Lung microvascular endothelial cell (primary cell): Measurements from ENCODE around the gene OTOGL. TPM values are rescaled to one million over a fixed set of nuclear protein-coding genes. Genes with fewer than 3 reads are reported as not detected.
"Not testable (repeated sequence)": the region's sequence is repeated elsewhere in the genome, so short reads cannot be mapped to it uniquely, and the experiment has no call there.

Source experiments
- DNase-seq, 2 donors: peaks; one replicate each; pipeline versions ENCODE4 v3.0.0 to v3.0.0-alpha.2; 2010; ENCODE audit warnings: low read depth in 2 of 2
- total RNA-seq: library from RNA; depleted of rRNA; stranded (reverse); fragments of >200 nt; gene quantifications from 2 replicates; pipeline ENCODE4 v1.2.1, GENCODE V29; 2014

The OTOGL gene
- total RNA-seq, 1 donor from 2014 or later, result under 0.01 TPM

- DNase-seq, result no peak
Measured at GRCh38 chr12:80120994-80121393, 21.7 kb downstream of the OTOGL start.

GRCh38 chr12:80121661-80122060 is 22.3 kb downstream of the OTOGL start:
- DNase-seq, result no peak

GRCh38 chr12:80129895-80130530 is 30.7 kb downstream of the OTOGL start:
- no peak for DNase-seq

- DNase-seq, result no peak
Measured at GRCh38 chr12:80135624-80136023, 36.3 kb downstream of the OTOGL start.

GRCh38 chr12:80140005-80140404 is 40.7 kb downstream of the OTOGL start:
- no peak for DNase-seq

GRCh38 chr12:80142640-80143039 is 43.3 kb downstream of the OTOGL start:
- DNase-seq, result no peak

- DNase-seq, result no peak
Measured at GRCh38 chr12:80143537-80143936, 44.2 kb downstream of the OTOGL start.

GRCh38 chr12:80149547-80150313 is 50.4 kb downstream of the OTOGL start:
- not testable (repeated sequence) for DNase-seq

GRCh38 chr12:80151131-80151530 is 51.8 kb downstream of the OTOGL start:
- no peak for DNase-seq

- no peak for DNase-seq
Measured at GRCh38 chr12:80154261-80154660, 54.9 kb downstream of the OTOGL start.

GRCh38 chr12:80156306-80156705 is 57.0 kb downstream of the OTOGL start:
- no peak for DNase-seq

GRCh38 chr12:80157645-80158044 is 58.3 kb downstream of the OTOGL start:
- no peak for DNase-seq

GRCh38 chr12:80161612-80162011 is 62.3 kb downstream of the OTOGL start:
- no peak for DNase-seq

- DNase-seq, result no peak
Measured at GRCh38 chr12:80162177-80162576, 62.8 kb downstream of the OTOGL start.

- no peak for DNase-seq
Measured at GRCh38 chr12:80165746-80166145, 66.4 kb downstream of the OTOGL start.

- DNase-seq, result no peak
Measured at GRCh38 chr12:80166751-80167150, 67.4 kb downstream of the OTOGL start.

GRCh38 chr12:80168936-80169335 is 69.6 kb downstream of the OTOGL start:
- DNase-seq, result no peak

GRCh38 chr12:80170915-80171314 is 71.6 kb downstream of the OTOGL start:
- no peak for DNase-seq

- no peak for DNase-seq
Measured at GRCh38 chr12:80173083-80173864, 73.9 kb downstream of the OTOGL start.

- no peak for DNase-seq
Measured at GRCh38 chr12:80175307-80175930, 76.1 kb downstream of the OTOGL start.

GRCh38 chr12:80176706-80177105 is 77.4 kb downstream of the OTOGL start:
- no peak for DNase-seq

- no peak for DNase-seq
Measured at GRCh38 chr12:80178846-80179245, 79.5 kb downstream of the OTOGL start.
